HG02885 (cell line): Measurements from ENCODE around the gene GEMIN4.
"Not testable (repeated sequence)": the region's sequence is repeated elsewhere in the genome, so short reads cannot be mapped to it uniquely, and the experiment has no call there.

ENCODE experiments used
- ATAC-seq: cut with Tn5 transposase; IDR thresholded peaks from one replicate; pipeline ENCODE4 v1.9.1; 2021; ENCODE audit warnings: mild to moderate bottlenecking; ENCODE audit not compliant: unreplicated experiment, poor library complexity

Gene GEMIN4

DNA sequence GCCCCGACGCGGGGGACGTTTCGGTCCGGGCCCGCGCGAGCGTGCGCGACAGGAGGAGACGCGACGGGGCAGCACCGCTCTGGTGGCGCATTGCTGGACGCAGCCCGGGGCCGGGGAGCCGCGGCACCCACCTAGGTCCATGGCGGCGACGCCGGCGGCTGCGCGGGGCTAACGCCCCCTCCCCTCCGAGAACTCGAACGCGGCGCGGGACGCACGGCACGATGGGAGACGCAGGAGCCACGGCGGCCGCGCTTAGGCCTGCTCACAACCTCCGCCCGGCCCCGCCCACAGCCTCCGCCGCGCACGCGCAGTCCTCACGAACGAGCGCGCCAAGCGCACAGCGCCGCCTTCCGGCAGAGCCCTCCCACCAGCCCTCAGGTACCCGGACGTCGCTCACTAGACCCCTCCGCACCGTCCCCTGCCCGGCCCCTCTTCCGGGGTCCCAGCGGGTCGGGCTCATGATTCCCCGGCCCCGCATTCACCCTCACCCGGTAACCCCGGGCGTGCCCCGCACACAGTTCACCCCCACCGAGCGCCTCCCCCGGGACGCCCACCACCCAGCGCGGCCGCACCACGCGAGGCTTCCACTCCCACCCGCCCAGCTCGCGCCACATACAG is at the start of gene GEMIN4:
Gene GEMIN4, minus strand, starts transcription at position 263 of the 618 bp plus-strand sequence. Its CDS starts 122 bp downstream, at position 141.
- ATAC-seq: peak; percentile 89

- ATAC-seq: no peak
These were observed 49.6 kb upstream of the GEMIN4 start for GRCh38 chr17:801660-802059.

- no peak for ATAC-seq
These were observed 48.6 kb upstream of the GEMIN4 start for GRCh38 chr17:800446-801242.

DNA sequence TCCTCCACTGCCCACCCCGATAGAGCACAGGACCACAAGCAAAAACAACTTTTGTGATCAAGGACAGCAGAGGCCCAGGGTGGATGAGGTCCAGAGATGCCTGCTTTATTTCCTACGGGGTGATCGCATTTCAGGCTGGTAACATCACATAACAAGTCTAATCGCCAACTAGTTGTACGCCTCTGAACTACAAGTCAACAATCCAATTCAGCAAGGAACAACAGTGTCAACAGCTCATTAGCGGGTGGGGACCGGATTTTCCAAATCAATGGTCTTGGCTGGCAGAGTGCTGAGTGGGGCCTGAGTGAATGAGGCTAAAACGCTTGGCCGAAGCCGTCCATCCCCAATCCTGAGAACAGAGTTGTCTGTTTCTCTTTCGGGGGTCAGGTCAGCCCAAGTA is 47.2 kb upstream of the GEMIN4 start:
- no peak for ATAC-seq

GRCh38 chr17:798246-798645 is 46.2 kb upstream of the GEMIN4 start:
- no peak for ATAC-seq

- no peak for ATAC-seq
These were observed 45.3 kb upstream of the GEMIN4 start for GRCh38 chr17:797236-797840.

- ATAC-seq: no peak
These were observed 44.5 kb upstream of the GEMIN4 start for GRCh38 chr17:796609-797008.

GRCh38 chr17:795721-796120 is 43.7 kb upstream of the GEMIN4 start:
- ATAC-seq: no peak

DNA sequence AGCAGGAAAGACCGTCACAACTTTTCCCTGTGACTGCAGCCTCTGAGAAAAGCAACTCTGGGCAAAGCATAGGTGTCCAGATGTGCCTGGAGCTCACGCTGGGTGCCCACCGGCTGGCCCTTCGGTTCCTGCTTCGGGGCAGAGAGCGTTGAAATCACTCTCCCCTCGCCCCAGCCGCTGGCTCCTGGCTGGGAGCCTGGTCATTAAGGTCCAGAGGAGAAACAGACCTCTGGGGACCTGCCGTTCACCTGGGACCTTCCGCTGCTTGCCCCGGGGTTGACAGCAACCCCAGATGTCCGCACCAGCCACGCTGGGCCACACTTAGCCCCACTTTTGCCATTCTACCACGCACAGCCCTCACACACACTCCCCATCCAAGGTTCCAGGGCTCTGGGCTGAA is 43.2 kb upstream of the GEMIN4 start:
- no peak for ATAC-seq

GRCh38 chr17:794876-795275 is 42.8 kb upstream of the GEMIN4 start:
- no peak for ATAC-seq

- ATAC-seq: no peak
These were observed 40.2 kb upstream of the GEMIN4 start for GRCh38 chr17:792277-792676.

GRCh38 chr17:791829-792228 is 39.8 kb upstream of the GEMIN4 start:
- no peak for ATAC-seq

DNA sequence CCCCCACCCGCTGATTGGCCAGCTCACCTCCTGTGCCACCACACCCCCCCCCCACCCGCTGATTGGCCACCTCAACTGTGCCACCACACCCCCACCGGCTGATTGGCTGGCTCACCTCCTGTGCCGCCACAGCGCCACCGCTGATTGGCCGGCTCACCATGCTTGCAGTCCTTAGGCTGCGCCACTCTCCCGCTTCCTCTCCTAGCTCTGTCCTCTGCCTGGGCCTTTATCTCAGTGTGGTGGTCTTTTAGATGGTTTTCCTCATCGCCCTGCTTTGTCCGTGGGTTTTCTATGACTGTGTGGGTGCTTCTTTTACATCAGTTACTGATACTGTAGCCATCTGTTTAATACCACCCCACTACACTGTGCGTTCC is 38.8 kb upstream of the GEMIN4 start:
- not testable (repeated sequence) for ATAC-seq

DNA sequence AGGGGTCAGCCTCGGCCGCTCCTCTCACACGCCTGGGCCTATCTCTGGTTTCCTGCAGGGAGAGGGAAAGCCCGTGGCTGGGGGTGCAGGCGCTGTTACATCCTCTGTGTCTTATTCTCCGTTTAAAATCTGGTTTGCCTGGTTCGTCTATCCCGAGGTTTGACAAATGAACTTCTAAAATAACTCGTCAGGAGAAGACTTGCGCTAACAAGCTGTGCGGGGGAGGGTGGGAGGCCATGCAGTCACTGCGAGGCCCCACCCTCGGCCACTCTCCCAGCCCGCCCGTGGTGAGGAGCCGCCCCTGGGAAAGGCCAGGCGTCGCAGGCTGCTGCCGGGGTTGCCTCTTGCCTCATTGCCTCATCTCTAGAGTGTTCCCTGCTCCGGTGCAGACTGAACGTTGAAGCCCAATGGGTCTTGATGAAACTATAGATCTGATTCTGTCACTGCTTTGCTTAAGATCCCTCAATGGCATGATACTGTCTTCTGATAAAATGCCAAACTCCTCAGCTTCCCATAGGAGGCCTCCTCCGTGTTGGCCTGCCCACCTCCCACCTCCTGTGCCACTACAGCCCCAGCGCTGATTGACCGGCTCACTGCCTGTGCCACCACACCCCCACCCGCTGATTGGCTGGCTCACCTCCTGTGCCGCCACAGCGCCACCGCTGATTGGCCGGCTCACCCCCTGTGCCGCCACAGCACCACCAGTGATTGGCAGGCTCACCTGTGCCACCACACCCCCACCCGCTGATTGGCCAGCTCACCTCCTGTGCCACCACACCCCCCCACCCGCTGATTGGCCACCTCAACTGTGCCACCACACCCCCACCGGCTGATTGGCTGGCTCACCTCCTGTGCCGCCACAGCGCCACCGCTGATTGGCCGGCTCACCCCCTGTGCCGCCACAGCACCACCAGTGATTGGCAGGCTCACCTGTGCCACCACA is 38.1 kb upstream of the GEMIN4 start:
- ATAC-seq: not testable (repeated sequence)

GRCh38 chr17:789160-789840 is 37.2 kb upstream of the GEMIN4 start:
- no peak for ATAC-seq

DNA sequence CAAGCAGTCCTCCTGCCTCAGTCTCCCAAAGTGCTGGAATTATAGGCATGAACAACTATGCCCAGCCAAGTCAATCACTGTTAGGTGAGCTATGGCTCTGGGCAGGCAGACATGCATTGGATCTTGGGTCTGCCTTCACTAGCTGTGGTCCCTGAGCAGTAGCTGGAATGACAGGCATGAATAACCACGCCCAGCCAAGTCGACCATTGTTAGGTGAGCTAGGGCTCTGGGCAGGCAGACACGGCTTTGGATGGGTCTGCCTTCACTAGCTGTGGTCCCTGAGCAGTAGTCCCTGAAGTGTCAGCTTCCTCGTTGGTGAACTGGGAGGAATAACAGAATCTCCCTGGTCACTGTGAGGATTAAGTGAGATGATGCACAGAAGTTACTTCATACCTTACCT is 36.5 kb upstream of the GEMIN4 start:
- no peak for ATAC-seq

DNA sequence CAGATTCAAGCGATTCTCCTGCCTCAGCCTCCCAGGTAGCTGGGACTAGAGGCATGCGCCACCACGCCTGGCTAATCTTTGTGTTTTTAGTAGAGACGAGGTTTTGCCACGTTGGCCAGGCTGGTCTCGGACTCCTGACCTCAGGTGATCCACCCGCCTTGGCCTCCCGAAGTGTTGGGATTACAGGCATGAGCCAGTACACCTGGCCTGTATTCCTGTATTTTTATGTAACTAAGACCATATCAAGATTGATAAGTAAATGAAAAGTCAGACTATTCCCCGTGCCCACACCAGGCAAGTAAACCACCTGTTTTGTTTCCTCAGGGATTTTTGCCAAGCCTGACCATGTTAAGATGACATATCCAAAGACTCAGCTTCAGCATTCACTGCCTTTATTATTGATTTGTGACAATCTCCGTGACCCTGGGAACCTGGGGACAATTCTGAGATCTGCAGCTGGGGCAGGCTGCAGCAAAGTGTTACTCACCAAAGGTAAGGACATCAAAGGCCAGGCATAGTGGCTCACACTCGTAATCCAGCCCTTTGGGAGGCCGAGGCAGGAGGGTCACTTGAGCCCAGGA is 35.7 kb upstream of the GEMIN4 start:
- no peak for ATAC-seq

DNA sequence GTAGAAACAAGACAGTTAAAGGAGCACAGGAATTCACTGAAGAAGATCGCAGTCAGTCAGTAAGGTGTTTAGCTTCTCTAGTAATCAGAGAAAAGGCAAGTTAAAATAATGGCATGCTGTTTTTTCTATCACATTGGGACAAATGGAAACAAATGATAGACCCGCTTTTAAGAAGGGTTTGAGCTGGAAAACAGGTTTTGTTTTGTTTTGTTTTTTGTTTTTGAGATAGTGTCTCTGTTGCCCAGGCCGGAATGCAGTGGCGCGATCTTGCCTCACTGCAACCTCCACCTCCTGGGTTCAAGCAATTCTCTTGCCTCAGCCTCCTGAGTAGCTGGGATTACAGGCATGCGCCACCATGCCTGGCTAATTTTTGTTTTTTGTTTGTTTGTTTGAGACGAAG is 33.8 kb upstream of the GEMIN4 start:
- ATAC-seq: not testable (repeated sequence)

DNA sequence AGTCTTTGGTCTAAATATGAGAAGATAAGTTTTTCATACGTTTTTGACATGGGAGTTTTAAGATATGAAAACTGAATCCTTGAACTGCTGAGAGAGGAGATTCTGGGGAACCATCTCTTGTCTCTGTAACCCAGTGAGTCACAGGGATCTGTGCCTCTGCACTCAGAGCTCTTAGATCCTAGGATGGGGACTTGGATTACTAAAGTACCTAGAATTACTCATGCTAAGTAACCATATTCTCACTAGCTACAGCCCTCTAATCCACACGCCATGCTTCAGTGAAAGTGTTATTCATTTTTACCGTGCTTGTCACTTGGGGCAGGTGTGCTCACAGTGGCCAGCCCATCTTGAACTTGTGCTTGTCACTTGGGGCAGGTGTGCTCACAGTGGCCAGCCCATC is 32.1 kb upstream of the GEMIN4 start:
- ATAC-seq: no peak
